Lung microvascular endothelial cell (primary cell): ENCODE data around the gene ZBTB25. TPM values are rescaled to one million over a fixed set of nuclear protein-coding genes. Genes with fewer than 3 reads are reported as not detected.
A peak's percentile ranks its signal among the peaks of the same experiment; 100 is the strongest.

Experiments
- DNase-seq, 2 donors: peaks; one replicate each; pipeline versions ENCODE4 v3.0.0 to v3.0.0-alpha.2; 2010; ENCODE audit warnings: low read depth in 2 of 2
- total RNA-seq: library from RNA; depleted of rRNA; stranded (reverse); fragments of >200 nt; gene quantifications from 2 replicates; pipeline ENCODE4 v1.2.1, GENCODE V29; 2014

ZBTB25 gene
- total RNA-seq, 1 donor from 2014 or later, result 3.0 TPM

- DNase-seq, result no peak
Observed at GRCh38 chr14:64442300-64442988, 61.2 kb downstream of the ZBTB25 start.

- DNase-seq, result no peak
Observed at GRCh38 chr14:64440494-64440893, 63.1 kb downstream of the ZBTB25 start.

- no peak for DNase-seq
Observed at GRCh38 chr14:64439141-64439540, 64.5 kb downstream of the ZBTB25 start.

- peak; percentile 33 to 70 for DNase-seq
Observed at GRCh38 chr14:64438181-64438841, 65.3 kb downstream of the ZBTB25 start.

GRCh38 chr14:64434528-64434927, 69.1 kb downstream of the ZBTB25 start:
- DNase-seq, result no peak

GRCh38 chr14:64423987-64424386, 79.7 kb downstream of the ZBTB25 start:
- DNase-seq, result peak in 1 of 2 donors; percentile 8

GRCh38 chr14:64422756-64423155, 80.9 kb downstream of the ZBTB25 start:
- DNase-seq, result no peak

- DNase-seq, result no peak
Observed at GRCh38 chr14:64422005-64422404, 81.6 kb downstream of the ZBTB25 start.

- DNase-seq, result peak in 1 of 2 donors; percentile 53
Observed at GRCh38 chr14:64421166-64421565, 82.5 kb downstream of the ZBTB25 start.

GRCh38 chr14:64419003-64419402, 84.6 kb downstream of the ZBTB25 start:
- DNase-seq, result no peak

- no peak for DNase-seq
Observed at GRCh38 chr14:64417771-64418125, 85.9 kb downstream of the ZBTB25 start.

GRCh38 chr14:64417055-64417770, 86.4 kb downstream of the ZBTB25 start:
- peak in 1 of 2 donors; percentile 22 for DNase-seq

- DNase-seq, result no peak
Observed at GRCh38 chr14:64416348-64416932, 87.2 kb downstream of the ZBTB25 start.

GRCh38 chr14:64412237-64412636, 91.4 kb downstream of the ZBTB25 start:
- no peak for DNase-seq

- no peak for DNase-seq
Observed at GRCh38 chr14:64411001-64411400, 92.6 kb downstream of the ZBTB25 start.

GRCh38 chr14:64410084-64410774, 93.4 kb downstream of the ZBTB25 start:
- DNase-seq, result no peak

- DNase-seq, result no peak
Observed at GRCh38 chr14:64409126-64409920, 94.3 kb downstream of the ZBTB25 start.

- no peak for DNase-seq
Observed at GRCh38 chr14:64407329-64407728, 96.3 kb downstream of the ZBTB25 start.

GRCh38 chr14:64405295-64405694, 98.3 kb downstream of the ZBTB25 start:
- no peak for DNase-seq

- DNase-seq, result no peak
Observed at GRCh38 chr14:64401949-64402348, 101.7 kb downstream of the ZBTB25 start.
